ENCODE results near the gene ZSWIM5. TPM values are rescaled to one million over a fixed set of nuclear protein-coding genes. Genes with fewer than 3 reads are reported as not detected.

The ZSWIM5 gene
- polyA plus RNA-seq, 1 donor (not counting 4 experiments of a cell fraction or from before 2014, with no cell fraction given): 0.03 TPM

- Histone ChIP-seq H3K27me3 (ENCODE audit: control insufficient read depth, extremely low read depth, insufficient read depth, low read length) (peaks cover 31% of the 10 kb centered on the region), H3K9me3 (ENCODE audit: control insufficient read depth, low read depth, low read length) (no peaks in the 10 kb centered on the region), H3K4me2 (ENCODE audit: control insufficient read depth, extremely low read depth, insufficient read depth, low read depth, low read length) (peak overlapping the region; percentile 73), H3K9ac (ENCODE audit: control insufficient read depth, extremely low read depth, insufficient read depth, low read length) (no peak overlapping the region), H3K36me3 (ENCODE audit: control insufficient read depth in 2 of 2, extremely low read depth in 1 of 2, insufficient read depth in 2 of 2, low read length in 2 of 2) (no peaks in the 10 kb centered on the region), H3K79me2 (ENCODE audit: control insufficient read depth, insufficient read depth, low read length) (no peaks in the 10 kb centered on the region), H3K4me1 (ENCODE audit: control insufficient read depth, extremely low read depth, insufficient read depth, low read length) (peaks cover 4% of the 10 kb centered on the region), H3K4me3 (ENCODE audit: control insufficient read depth in 2 of 3, extremely low read depth in 1 of 3, insufficient read depth in 2 of 3, low read depth in 1 of 3, low read length in 3 of 3) (peak overlapping the region; percentile 44 to 52 (median 50)), H3K9me1 (ENCODE audit: control insufficient read depth, extremely low read depth, insufficient read depth, low read length) (no peaks in the 10 kb centered on the region), H2AFZ (ENCODE audit: control insufficient read depth, low read length) (no peak overlapping the region), H3K27ac (ENCODE audit: control insufficient read depth, insufficient read depth, low read length) (no peak overlapping the region), H4K20me1 (ENCODE audit: control insufficient read depth, extremely low read depth, insufficient read depth, low read length) (no peaks in the 10 kb centered on the region)
- dilution Hi-C loops (cut with MboI; ENCODE audit: extremely low pct_ligation_motif_present, low sequenced_read_pairs): no loop called here
- DNase-seq (ENCODE audit: low read depth, low spot score) (no peak), FAIRE-seq (no peak)
- TF ChIP-seq EZH2 (IDR thresholded peaks at IDR 0.05; ENCODE audit: low read length) (peak; percentile 84), CTCF (optimal IDR thresholded peaks at IDR 0.05 in 1 of 3, IDR thresholded peaks at IDR 0.05 in 1 of 3, conservative IDR thresholded peaks at IDR 0.05 in 1 of 3; ENCODE audit: extremely low read depth in 1 of 3, insufficient read depth in 2 of 3, low read length in 3 of 3) (no peak)
These were observed 611 bp upstream of the ZSWIM5 start for GRCh38 chr1:45206808-45207623.

GRCh38 chr1:45205011-45205909, 1.1 kb downstream of the ZSWIM5 start:
- Histone ChIP-seq H3K4me1 (ENCODE audit: control insufficient read depth, extremely low read depth, insufficient read depth, low read length) (peaks cover 4% of the 10 kb centered on the region), H3K36me3 (ENCODE audit: control insufficient read depth in 2 of 2, extremely low read depth in 1 of 2, insufficient read depth in 2 of 2, low read length in 2 of 2) (no peaks in the 10 kb centered on the region), H3K4me3 (ENCODE audit: control insufficient read depth in 2 of 3, extremely low read depth in 1 of 3, insufficient read depth in 2 of 3, low read depth in 1 of 3, low read length in 3 of 3) (no peak overlapping the region), H3K27me3 (ENCODE audit: control insufficient read depth, extremely low read depth, insufficient read depth, low read length) (peaks cover 31% of the 10 kb centered on the region), H4K20me1 (ENCODE audit: control insufficient read depth, extremely low read depth, insufficient read depth, low read length) (no peaks in the 10 kb centered on the region), H3K27ac (ENCODE audit: control insufficient read depth, insufficient read depth, low read length) (no peak overlapping the region), H3K9ac (ENCODE audit: control insufficient read depth, extremely low read depth, insufficient read depth, low read length) (no peak overlapping the region), H3K79me2 (ENCODE audit: control insufficient read depth, insufficient read depth, low read length) (no peaks in the 10 kb centered on the region), H3K9me1 (ENCODE audit: control insufficient read depth, extremely low read depth, insufficient read depth, low read length) (no peaks in the 10 kb centered on the region), H3K4me2 (ENCODE audit: control insufficient read depth, extremely low read depth, insufficient read depth, low read depth, low read length) (peak overlapping the region; percentile 45), H3K9me3 (ENCODE audit: control insufficient read depth, low read depth, low read length) (no peaks in the 10 kb centered on the region), H2AFZ (ENCODE audit: control insufficient read depth, low read length) (no peak overlapping the region)
- FAIRE-seq: no peak
- TF ChIP-seq CTCF (optimal IDR thresholded peaks at IDR 0.05 in 1 of 3, IDR thresholded peaks at IDR 0.05 in 1 of 3, conservative IDR thresholded peaks at IDR 0.05 in 1 of 3; ENCODE audit: extremely low read depth in 1 of 3, insufficient read depth in 2 of 3, low read length in 3 of 3) (no peak), EZH2 (IDR thresholded peaks at IDR 0.05; ENCODE audit: low read length) (peak; percentile 88)
- DNase-seq (ENCODE audit: low read depth, low spot score): no peak
- dilution Hi-C loops (cut with MboI; ENCODE audit: extremely low pct_ligation_motif_present, low sequenced_read_pairs): no loop called here

All from keratinocyte (primary cell).